ENCODE measurements around the gene TM6SF1.
"Not testable (repeated sequence)": the region's sequence is repeated elsewhere in the genome, so short reads cannot be mapped to it uniquely, and the experiment has no call there.

The TM6SF1 gene

GRCh38 chr15:83068054-83068453 is 39.4 kb upstream of the TM6SF1 start:
- Histone ChIP-seq H3K27ac (ENCODE audit: low read depth, low read length) (no peak overlapping the region), H3K9ac (ENCODE audit: low read length) (no peak overlapping the region)

GRCh38 chr15:83069211-83069642 is 38.2 kb upstream of the TM6SF1 start:
- not testable (repeated sequence) for H3K27ac ChIP-seq (ENCODE audit: low read depth, low read length); H3K9ac ChIP-seq (ENCODE audit: low read length); H3K4me1 ChIP-seq (ENCODE audit: control insufficient read depth, insufficient read depth, low read length); H3K36me3 ChIP-seq (ENCODE audit: control insufficient read depth, insufficient read depth, low read length); H3K4me3 ChIP-seq (ENCODE audit: low read depth, low read length); H3K27me3 ChIP-seq (ENCODE audit: control insufficient read depth, insufficient read depth, low read length)
- H3K9me3 ChIP-seq (ENCODE audit: control insufficient read depth, insufficient read depth, low read depth, low read length) = peaks cover 20% of the 10 kb centered on the region

More at GRCh38 chr15:83068054-83068453, 39.4 kb upstream of the TM6SF1 start:
- Histone ChIP-seq H3K36me3 (ENCODE audit: control insufficient read depth, insufficient read depth, low read length) (no peaks in the 10 kb centered on the region), H3K27me3 (ENCODE audit: control insufficient read depth, insufficient read depth, low read length) (no peaks in the 10 kb centered on the region), H3K4me3 (ENCODE audit: low read depth, low read length) (no peak overlapping the region), H3K9me3 (ENCODE audit: control insufficient read depth, insufficient read depth, low read depth, low read length) (peaks cover 12% of the 10 kb centered on the region), H3K4me1 (ENCODE audit: control insufficient read depth, insufficient read depth, low read length) (peaks cover 17% of the 10 kb centered on the region)

- Histone ChIP-seq H3K4me3 (ENCODE audit: low read depth, low read length) (no peak overlapping the region), H3K4me1 (ENCODE audit: control insufficient read depth, insufficient read depth, low read length) (no peaks in the 10 kb centered on the region), H3K9me3 (ENCODE audit: control insufficient read depth, insufficient read depth, low read depth, low read length) (peaks cover 18% of the 10 kb centered on the region), H3K9ac (ENCODE audit: low read length) (no peak overlapping the region), H3K27ac (ENCODE audit: low read depth, low read length) (no peak overlapping the region), H3K36me3 (ENCODE audit: control insufficient read depth, insufficient read depth, low read length) (no peaks in the 10 kb centered on the region), H3K27me3 (ENCODE audit: control insufficient read depth, insufficient read depth, low read length) (peaks cover 4% of the 10 kb centered on the region; the same call in 1 of the 2 replicates)
Measured at GRCh38 chr15:83077491-83078230, 29.8 kb upstream of the TM6SF1 start.

GRCh38 chr15:83078712-83079111 is 28.7 kb upstream of the TM6SF1 start:
- Histone ChIP-seq H3K36me3 (ENCODE audit: control insufficient read depth, insufficient read depth, low read length) (no peaks in the 10 kb centered on the region), H3K9ac (ENCODE audit: low read length) (no peak overlapping the region), H3K27me3 (ENCODE audit: control insufficient read depth, insufficient read depth, low read length) (peaks cover 4% of the 10 kb centered on the region; the same call in 1 of the 2 replicates), H3K4me1 (ENCODE audit: control insufficient read depth, insufficient read depth, low read length) (no peaks in the 10 kb centered on the region), H3K4me3 (ENCODE audit: low read depth, low read length) (no peak overlapping the region), H3K27ac (ENCODE audit: low read depth, low read length) (no peak overlapping the region), H3K9me3 (ENCODE audit: control insufficient read depth, insufficient read depth, low read depth, low read length) (peaks cover 11% of the 10 kb centered on the region)

DNA sequence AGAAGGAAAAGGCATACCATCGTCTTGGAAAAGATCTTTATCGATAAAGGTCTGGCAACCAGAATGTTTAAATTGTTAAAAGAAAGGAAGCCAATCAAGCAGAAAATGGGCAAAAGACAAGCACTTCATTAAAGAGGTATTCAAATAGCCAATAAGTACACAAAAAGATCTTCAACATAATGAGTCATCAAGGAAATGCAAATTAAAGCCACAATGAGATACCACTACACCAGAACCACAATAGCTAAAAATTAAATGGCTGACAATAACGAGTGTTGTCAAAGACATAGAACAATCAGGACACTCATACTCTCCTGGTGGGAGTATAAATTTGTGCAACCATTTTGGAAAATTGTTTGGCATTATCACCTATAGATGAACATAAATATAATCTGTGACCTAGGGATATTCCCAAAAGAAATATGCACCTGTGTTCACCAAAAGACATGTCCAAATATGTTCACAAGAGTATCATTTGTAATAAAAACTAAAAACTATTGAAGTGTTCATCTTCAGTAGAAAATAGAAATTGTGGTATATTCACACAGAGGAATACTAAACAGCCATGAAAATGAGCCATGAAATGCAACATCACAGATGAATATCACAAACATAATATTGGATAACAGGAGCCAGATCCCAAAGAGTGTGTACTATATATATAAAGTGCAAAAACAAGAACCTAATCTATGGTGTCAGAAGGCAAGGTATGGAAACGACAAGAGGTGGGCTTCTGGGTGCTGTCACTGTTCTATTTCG is 26.0 kb upstream of the TM6SF1 start:
- no peaks in the 10 kb centered on the region for H3K9me3 ChIP-seq (ENCODE audit: control insufficient read depth, insufficient read depth, low read depth, low read length)
- no peak overlapping the region for H3K9ac ChIP-seq (ENCODE audit: low read length)
- H3K27me3 ChIP-seq (ENCODE audit: control insufficient read depth, insufficient read depth, low read length) = peaks cover 4% of the 10 kb centered on the region; the same call in 1 of the 2 replicates
- no peaks in the 10 kb centered on the region for H3K36me3 ChIP-seq (ENCODE audit: control insufficient read depth, insufficient read depth, low read length)
- H3K27ac ChIP-seq (ENCODE audit: low read depth, low read length) = no peak overlapping the region
- H3K4me1 ChIP-seq (ENCODE audit: control insufficient read depth, insufficient read depth, low read length) = no peaks in the 10 kb centered on the region
- no peak overlapping the region for H3K4me3 ChIP-seq (ENCODE audit: low read depth, low read length)

GRCh38 chr15:83082730-83083386 is 24.6 kb upstream of the TM6SF1 start:
- Histone ChIP-seq H3K9ac (ENCODE audit: low read length) (no peak overlapping the region), H3K9me3 (ENCODE audit: control insufficient read depth, insufficient read depth, low read depth, low read length) (no peaks in the 10 kb centered on the region), H3K36me3 (ENCODE audit: control insufficient read depth, insufficient read depth, low read length) (no peaks in the 10 kb centered on the region), H3K27ac (ENCODE audit: low read depth, low read length) (no peak overlapping the region), H3K4me3 (ENCODE audit: low read depth, low read length) (no peak overlapping the region), H3K4me1 (ENCODE audit: control insufficient read depth, insufficient read depth, low read length) (no peaks in the 10 kb centered on the region), H3K27me3 (ENCODE audit: control insufficient read depth, insufficient read depth, low read length) (peaks cover 4% of the 10 kb centered on the region; the same call in 1 of the 2 replicates)

- not testable (repeated sequence) for H3K9me3 ChIP-seq (ENCODE audit: control insufficient read depth, insufficient read depth, low read depth, low read length); H3K9ac ChIP-seq (ENCODE audit: low read length); H3K27me3 ChIP-seq (ENCODE audit: control insufficient read depth, insufficient read depth, low read length); H3K4me3 ChIP-seq (ENCODE audit: low read depth, low read length); H3K27ac ChIP-seq (ENCODE audit: low read depth, low read length); H3K4me1 ChIP-seq (ENCODE audit: control insufficient read depth, insufficient read depth, low read length); H3K36me3 ChIP-seq (ENCODE audit: control insufficient read depth, insufficient read depth, low read length)
Measured at GRCh38 chr15:83085461-83085860, 22.0 kb upstream of the TM6SF1 start.

GRCh38 chr15:83085864-83086552 is 21.4 kb upstream of the TM6SF1 start:
- not testable (repeated sequence) for H3K9ac ChIP-seq (ENCODE audit: low read length); H3K9me3 ChIP-seq (ENCODE audit: control insufficient read depth, insufficient read depth, low read depth, low read length); H3K36me3 ChIP-seq (ENCODE audit: control insufficient read depth, insufficient read depth, low read length); H3K27me3 ChIP-seq (ENCODE audit: control insufficient read depth, insufficient read depth, low read length); H3K4me3 ChIP-seq (ENCODE audit: low read depth, low read length); H3K27ac ChIP-seq (ENCODE audit: low read depth, low read length); H3K4me1 ChIP-seq (ENCODE audit: control insufficient read depth, insufficient read depth, low read length)

GRCh38 chr15:83087576-83087975 is 19.9 kb upstream of the TM6SF1 start:
- Histone ChIP-seq H3K27me3 (ENCODE audit: control insufficient read depth, insufficient read depth, low read length) (no peaks in the 10 kb centered on the region), H3K36me3 (ENCODE audit: control insufficient read depth, insufficient read depth, low read length) (no peaks in the 10 kb centered on the region), H3K9ac (ENCODE audit: low read length) (no peak overlapping the region), H3K4me1 (ENCODE audit: control insufficient read depth, insufficient read depth, low read length) (no peaks in the 10 kb centered on the region), H3K27ac (ENCODE audit: low read depth, low read length) (no peak overlapping the region), H3K4me3 (ENCODE audit: low read depth, low read length) (no peak overlapping the region), H3K9me3 (ENCODE audit: control insufficient read depth, insufficient read depth, low read depth, low read length) (no peaks in the 10 kb centered on the region)

GRCh38 chr15:83088876-83089275 is 18.6 kb upstream of the TM6SF1 start:
- Histone ChIP-seq H3K4me3 (ENCODE audit: low read depth, low read length) (no peak overlapping the region), H3K36me3 (ENCODE audit: control insufficient read depth, insufficient read depth, low read length) (no peaks in the 10 kb centered on the region), H3K9me3 (ENCODE audit: control insufficient read depth, insufficient read depth, low read depth, low read length) (no peaks in the 10 kb centered on the region), H3K27ac (ENCODE audit: low read depth, low read length) (no peak overlapping the region), H3K4me1 (ENCODE audit: control insufficient read depth, insufficient read depth, low read length) (no peaks in the 10 kb centered on the region), H3K27me3 (ENCODE audit: control insufficient read depth, insufficient read depth, low read length) (no peaks in the 10 kb centered on the region), H3K9ac (ENCODE audit: low read length) (no peak overlapping the region)

Data from HUES6 (cell line).